GM12878 (cell line): ENCODE measurements around the gene ULK4. TPM values are rescaled to one million over a fixed set of nuclear protein-coding genes. Genes with fewer than 3 reads are reported as not detected.
"Not testable (repeated sequence)": the region's sequence is repeated elsewhere in the genome, so short reads cannot be mapped to it uniquely, and the experiment has no call there.

ENCODE experiments used
- ATAC-seq: fragments of 200-7000 bp; cut with Tn5 transposase; 3 replicates; pipeline ENCODE4 v1.9.1; 2020; ENCODE audit warnings: mild to moderate bottlenecking, moderate library complexity
- BruUV-seq: library from RNA; stranded (reverse); fragments of 400-500 nt; replicated peaks from 2 replicates; lab custom pipeline; 2021; lab: Mats Ljungman, UMichigan
- CTCF ChIA-PET: fragments of 300-600 bp; sonication (Branson Sonifier 250); formaldehyde crosslinking; extraction: SDS; loops from one replicate; lab custom pipeline; 2021; ENCODE audit warnings: inconsistent platforms; lab: Yijun Ruan, JAX
- POLR2A ChIA-PET: fragments of 350-600 bp; formaldehyde crosslinking; extraction: SDS; loops from one replicate; lab custom pipeline; 2021; ENCODE audit warnings: inconsistent platforms; lab: Charles Lee
- RAD21 ChIA-PET: fragments of 300-600 bp; sonication (Branson Sonifier 250); formaldehyde crosslinking; loops from one replicate; lab custom pipeline; 2023; ENCODE audit warnings: antibody characterized with exemption; ENCODE audit not compliant: unreplicated experiment; lab: Charles Lee
- SMC1A ChIA-PET: fragments of 300-600 bp; sonication (Branson Sonifier 250); formaldehyde crosslinking; loops from one replicate; lab custom pipeline; 2023; ENCODE audit not compliant: unreplicated experiment, uncharacterized antibody; lab: Charles Lee
- DNase-seq: peaks from one replicate; pipeline ENCODE4 v3.0.0-alpha.2; 2011; ENCODE audit warnings: low read depth, low spot score
- FAIRE-seq: peaks from 3 replicates; lab custom pipeline; 2011; peaks lifted over from hg19 to GRCh38; lab: Jason Lieb, UNC
- H2AFZ ChIP-seq: 2 replicates; pipeline ENCODE4 v1.6.0; 2011; ENCODE audit warnings: low read depth, low read length, control low read depth; ENCODE audit not compliant: control insufficient read depth
- H3K27ac ChIP-seq: 2 replicates; pipeline ENCODE4 v1.5.1; 2011; ENCODE audit warnings: control low read depth; ENCODE audit not compliant: control insufficient read depth, insufficient read depth
- H3K27me3 ChIP-seq, 2 experiments: replicated peaks in 1 of 2; 2 replicates each; pipeline versions ENCODE4 v1.6.0 to v1.6.1; 2011; ENCODE audit warnings: low read length in 1 of 2; ENCODE audit not compliant: control insufficient read depth in 2 of 2, insufficient read depth in 2 of 2
- H3K36me3 ChIP-seq, 2 experiments: 2 replicates each; pipeline ENCODE4 v1.5.1; 2011; ENCODE audit warnings: low read length in 1 of 2; ENCODE audit not compliant: control insufficient read depth in 2 of 2, insufficient read depth in 2 of 2
- H3K4me1 ChIP-seq: 2 replicates; pipeline ENCODE4 v1.6.1; 2011; ENCODE audit warnings: mild to moderate bottlenecking, low read length, moderate library complexity, mixed read lengths; ENCODE audit not compliant: control insufficient read depth, insufficient read depth
- H3K4me2 ChIP-seq: 2 replicates; pipeline ENCODE4 v1.6.0; 2011; ENCODE audit warnings: control low read depth; ENCODE audit not compliant: control insufficient read depth, insufficient read depth
- H3K4me3 ChIP-seq: fragments of 200-600 bp; sonication (generic); 2 replicates; pipeline ENCODE4 v1.5.1; 2016
- H3K79me2 ChIP-seq: 2 replicates; pipeline ENCODE4 v1.6.0; 2011; ENCODE audit warnings: low read length; ENCODE audit not compliant: control insufficient read depth, insufficient read depth
- H3K9ac ChIP-seq: 2 replicates; pipeline ENCODE4 v1.8.0; 2011; ENCODE audit warnings: low read length, control low read depth, mixed read lengths; ENCODE audit not compliant: control insufficient read depth, insufficient read depth
- H3K9me3 ChIP-seq: replicated peaks from 3 replicates; pipeline ENCODE4 v1.5.1; 2011; ENCODE audit warnings: mild to moderate bottlenecking, low read length; ENCODE audit not compliant: control insufficient read depth, insufficient read depth
- H4K20me1 ChIP-seq: 2 replicates; pipeline ENCODE4 v1.6.0; 2011; ENCODE audit not compliant: control insufficient read depth, insufficient read depth
- NFYA ChIP-seq: IDR thresholded peaks from 2 replicates; pipeline ENCODE4 v1.6.1; 2011; ENCODE audit warnings: low read depth, mild to moderate bottlenecking, low read length, improper control_type of control experiment, borderline replicate concordance
- SMAD5 ChIP-seq: IDR thresholded peaks from 2 replicates; pipeline ENCODE4 v1.6.1; 2016; ENCODE audit warnings: antibody characterized with exemption, low read depth
- TAF1 ChIP-seq: IDR thresholded peaks from 2 replicates; pipeline ENCODE4 v1.6.1; 2011; ENCODE audit warnings: mild to moderate bottlenecking, low read depth, low read length, borderline replicate concordance
- ZNF274 ChIP-seq: IDR thresholded peaks from one replicate; pipeline ENCODE4 v1.8.0; 2011; ENCODE audit not compliant: insufficient read length, insufficient read depth
- WGBS: methylation state at CpG from one replicate; pipeline ENCODE4 v1.1.6; 2016; ENCODE audit warnings: low lambda C conversion rate; ENCODE audit not compliant: insufficient replicate concordance, insufficient coverage; ENCODE audit errors: missing lambda C conversion rate; 5-methylcytosine and 5-hydroxymethylcytosine counted together
- in situ Hi-C: fragments of 300-500 bp; cut with MboI; formaldehyde crosslinking; loops from 9 replicates; pipeline ENCODE4 v1.14.3; 2018; ENCODE audit warnings: mixed read lengths
- intact Hi-C: fragments of 100-400 bp; cut with micrococcal nuclease; formaldehyde crosslinking; loops from one replicate; pipeline ENCODE4 v1.14.2; 2022; ENCODE audit not compliant: unreplicated experiment
- polyA plus RNA-seq, 11 experiments: library from polyadenylated mRNA; depleted of rRNA in 4 of 11; unstranded in 6 of 11; stranded (reverse) in 5 of 11; fragments of >200 nt; fragmentation: Nextera tagmentation in 4 of 11; fragmentation: Illumina TruSeq in 1 of 11; extraction: Ambion mirVana in 4 of 11; extraction: Trizol in 1 of 11; gene quantifications; 1 replicate in 1 of 11; 2 replicates in 10 of 11; pipeline versions ENCODE4 v1.2.1 to v1.2.3, GENCODE V29; 2011 to 2016; ENCODE audit warnings: inconsistent platforms in 2 of 11, missing spikeins in 2 of 11, low read depth in 1 of 11
- total RNA-seq, 4 experiments: library from RNA; depleted of rRNA in 3 of 4; stranded (reverse); fragments of >200 nt in 3 of 4; fragmentation: Illumina TruSeq in 1 of 4; extraction: Trizol in 1 of 4; gene quantifications; 2 replicates each; pipeline versions ENCODE4 v1.2.1 to v1.2.3, GENCODE V29; 2013 to 2021

ULK4 gene
- total and polyA plus RNA-seq, 10 of the 15 experiments (the other 5 are each of a cell fraction or from before 2014, with no cell fraction given) = 3.5 to 7.6 (median 6.3) TPM

DNA sequence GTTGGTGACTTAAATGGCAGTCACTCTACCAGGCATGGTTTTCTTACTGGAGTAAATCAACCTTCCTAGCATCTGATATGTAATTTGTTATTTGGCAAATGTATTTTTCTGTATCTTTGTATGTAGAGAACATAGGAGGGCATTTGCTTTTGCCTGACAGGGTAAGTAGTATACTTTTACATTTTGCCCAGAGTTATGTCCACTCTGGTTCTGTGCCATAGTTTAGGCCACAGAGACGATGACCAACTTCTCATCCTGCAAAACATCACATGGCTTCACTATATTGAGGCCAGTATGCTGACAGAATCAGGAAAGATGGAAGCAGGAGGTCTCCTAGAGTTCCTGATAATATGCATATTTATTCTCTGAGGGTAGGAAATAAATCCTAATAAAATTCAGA lies 23.1 kb upstream of the ULK4 start:
- no peaks in the 10 kb centered on the region for H3K27me3 ChIP-seq
- H3K4me2 ChIP-seq = no peak overlapping the region
- intact Hi-C loops (no loop called here), in situ Hi-C loops (no loop called here)
- SMC1A ChIA-PET = no interaction called here
- TF ChIP-seq TAF1 (no peak), ZNF274 (no peak), SMAD5 (no peak), NFYA (no peak)
- no peaks in the 10 kb centered on the region for H3K9me3 ChIP-seq
- H3K9ac ChIP-seq = no peak overlapping the region
- no peak for DNase-seq
- H3K4me3 ChIP-seq = no peak overlapping the region
- no peak overlapping the region for H3K27ac ChIP-seq
- FAIRE-seq = no peak
- no peak overlapping the region for H2AFZ ChIP-seq
- 3% methylated on average over 1 of the region's 1 CpG for WGBS
- CTCF ChIA-PET = no interaction called here
- H3K36me3 ChIP-seq = no peaks in the 10 kb centered on the region
- H3K79me2 ChIP-seq = no peaks in the 10 kb centered on the region
- H4K20me1 ChIP-seq = no peaks in the 10 kb centered on the region
- H3K4me1 ChIP-seq = no peaks in the 10 kb centered on the region
- RAD21 ChIA-PET = no interaction called here
- no TSS peak for BruUV-seq
- POLR2A ChIA-PET = interaction anchor here (0.6 kb wide), 2 partner anchors 7 to 34 kb away, joined by 3 to 5 read pairs; no protein-coding TSS in a partner anchor
- ATAC-seq = no peak

DNA sequence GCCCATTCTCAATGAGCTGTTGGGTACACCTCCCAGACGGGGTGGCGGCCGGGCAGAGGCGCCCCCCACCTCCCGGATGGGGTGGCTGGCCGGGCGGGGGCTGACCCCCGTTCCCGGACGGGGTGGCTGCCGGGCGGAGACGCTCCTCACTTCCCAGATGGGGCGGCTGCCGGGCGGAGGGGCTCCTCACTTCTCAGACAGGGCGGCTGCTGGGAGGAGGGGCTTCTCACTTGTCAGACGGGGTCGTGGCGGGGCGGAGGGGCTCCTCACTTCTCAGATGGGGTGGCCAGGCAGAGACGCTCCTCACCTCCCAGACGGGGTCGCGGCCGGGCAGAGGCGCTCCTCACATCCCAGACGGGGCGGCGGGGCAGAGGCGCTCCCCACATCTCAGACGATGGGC lies 21.2 kb upstream of the ULK4 start:
- BruUV-seq, H3K4me1 ChIP-seq, H3K27ac ChIP-seq, H3K27me3 ChIP-seq, RAD21 ChIA-PET, POLR2A ChIA-PET, H3K4me2 ChIP-seq, H4K20me1 ChIP-seq, FAIRE-seq, CTCF ChIA-PET, SMC1A ChIA-PET, H3K36me3 ChIP-seq, ATAC-seq, DNase-seq, H3K9me3 ChIP-seq, H3K79me2 ChIP-seq, H3K9ac ChIP-seq, in situ Hi-C loops, intact Hi-C loops, H2AFZ ChIP-seq, H3K4me3 ChIP-seq: not testable (repeated sequence)
- WGBS = 87% methylated on average over 11 of the region's 32 CpGs

DNA sequence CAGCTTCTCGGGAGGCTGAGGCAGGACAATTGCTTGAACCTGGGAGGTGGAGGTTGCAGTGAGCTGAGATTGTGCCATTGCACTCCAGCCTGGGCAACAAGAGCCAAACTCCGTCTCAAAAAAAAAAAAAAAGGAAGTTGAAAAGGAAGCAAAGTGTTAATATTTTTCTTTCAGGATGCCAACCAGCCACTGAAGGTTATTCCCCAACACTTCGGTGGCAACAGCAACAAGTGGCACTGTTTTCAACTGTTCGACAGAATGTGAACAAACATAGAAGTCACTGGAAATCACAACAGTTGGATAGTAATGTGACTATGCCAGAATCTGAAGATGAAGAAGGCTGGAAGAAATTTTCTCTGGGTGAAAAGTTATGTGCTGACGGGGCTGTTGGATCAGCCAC lies 15.5 kb upstream of the ULK4 start:
- RAD21 ChIA-PET, H3K9ac ChIP-seq, H3K4me3 ChIP-seq, in situ Hi-C loops, H4K20me1 ChIP-seq, H3K36me3 ChIP-seq, H3K79me2 ChIP-seq, DNase-seq, BruUV-seq, H3K4me1 ChIP-seq, POLR2A ChIA-PET, intact Hi-C loops, H2AFZ ChIP-seq, ATAC-seq, H3K4me2 ChIP-seq, H3K27ac ChIP-seq, H3K27me3 ChIP-seq, FAIRE-seq, CTCF ChIA-PET, SMC1A ChIA-PET, H3K9me3 ChIP-seq: not testable (repeated sequence)
- 55% methylated on average over 4 of the region's 5 CpGs for WGBS
